Measurements from ENCODE around the gene ATP6V1F.

GRCh38 chr7:128814499-128814898, 48.2 kb upstream of the ATP6V1F start:
- TF ChIP-seq CTCF (conservative IDR thresholded peaks at IDR 0.05) (no peak), ZFX (IDR thresholded peaks at IDR 0.05) (no peak)
